Keratinocyte (primary cell): ENCODE measurements around the gene NTSR1. TPM values are rescaled to one million over a fixed set of nuclear protein-coding genes. Genes with fewer than 3 reads are reported as not detected.

Experiments
- DNase-seq: peaks from one replicate; pipeline ENCODE4 v3.0.0-alpha.2; 2011; ENCODE audit warnings: low read depth, missing footprints, low spot score
- FAIRE-seq: peaks from 2 replicates; lab custom pipeline; 2011; peaks lifted over from hg19 to GRCh38; lab: Jason Lieb, UNC
- H2AFZ ChIP-seq: 2 replicates; pipeline ENCODE4 v1.6.0; 2012; ENCODE audit warnings: low read length, control low read depth, inconsistent platforms; ENCODE audit not compliant: control insufficient read depth
- H3K27ac ChIP-seq: 2 replicates; pipeline ENCODE4 v1.5.1; 2011; ENCODE audit warnings: low read length; ENCODE audit not compliant: control insufficient read depth, insufficient read depth
- H3K27me3 ChIP-seq: 3 replicates; pipeline ENCODE4 v1.6.0; 2011; ENCODE audit warnings: low read length; ENCODE audit not compliant: control insufficient read depth, insufficient read depth; ENCODE audit errors: extremely low read depth
- H3K36me3 ChIP-seq, 2 experiments: 2 replicates in 1 of 2; 3 replicates in 1 of 2; pipeline ENCODE4 v1.5.1; 2011; ENCODE audit warnings: low read length in 2 of 2, mild to moderate bottlenecking in 1 of 2; ENCODE audit not compliant: control insufficient read depth in 2 of 2, insufficient read depth in 2 of 2; ENCODE audit errors: extremely low read depth in 1 of 2
- H3K4me1 ChIP-seq: 3 replicates; pipeline ENCODE4 v1.5.1; 2011; ENCODE audit warnings: low read length; ENCODE audit not compliant: control insufficient read depth, insufficient read depth; ENCODE audit errors: extremely low read depth
- H3K4me2 ChIP-seq: 3 replicates; pipeline ENCODE4 v1.6.0; 2011; ENCODE audit warnings: low read depth, low read length; ENCODE audit not compliant: control insufficient read depth, insufficient read depth; ENCODE audit errors: extremely low read depth
- H3K4me3 ChIP-seq, 3 experiments: fragments of 200-600 bp in 1 of 3; sonication (generic) in 1 of 3; 2 replicates in 2 of 3; 3 replicates in 1 of 3; pipeline ENCODE4 v1.5.1; 2011 to 2016; ENCODE audit warnings: low read length in 3 of 3, mild to moderate bottlenecking in 3 of 3, control low read depth in 2 of 3, inconsistent platforms in 1 of 3, low read depth in 1 of 3, mixed read lengths in 1 of 3, mixed run types in 1 of 3, moderate library complexity in 1 of 3; ENCODE audit not compliant: control insufficient read depth in 2 of 3, insufficient read depth in 2 of 3; ENCODE audit errors: extremely low read depth in 1 of 3
- H3K79me2 ChIP-seq: 2 replicates; pipeline ENCODE4 v1.6.0; 2012; ENCODE audit warnings: low read length; ENCODE audit not compliant: control insufficient read depth, insufficient read depth
- H3K9ac ChIP-seq: 3 replicates; pipeline ENCODE4 v1.6.0; 2011; ENCODE audit warnings: low read length; ENCODE audit not compliant: control insufficient read depth, insufficient read depth; ENCODE audit errors: extremely low read depth
- H3K9me1 ChIP-seq: 3 replicates; pipeline ENCODE4 v1.6.0; 2011; ENCODE audit warnings: low read length; ENCODE audit not compliant: control insufficient read depth, insufficient read depth; ENCODE audit errors: extremely low read depth
- H3K9me3 ChIP-seq: 2 replicates; pipeline ENCODE4 v1.5.1; 2012; ENCODE audit warnings: low read depth, low read length; ENCODE audit not compliant: control insufficient read depth
- H4K20me1 ChIP-seq: 3 replicates; pipeline ENCODE4 v1.6.0; 2011; ENCODE audit warnings: low read length; ENCODE audit not compliant: control insufficient read depth, insufficient read depth; ENCODE audit errors: extremely low read depth
- EZH2 ChIP-seq: IDR thresholded peaks from one replicate; pipeline ENCODE4 v1.6.1; 2012; ENCODE audit warnings: inconsistent platforms, mild to moderate bottlenecking, low read length, moderate library complexity
- dilution Hi-C: fragments of 300-500 bp; cut with MboI; formaldehyde crosslinking; loops from one replicate; pipeline ENCODE4 v1.7.0; 2020; ENCODE audit warnings: low sequenced_read_pairs; ENCODE audit not compliant: extremely low pct_ligation_motif_present
- polyA plus RNA-seq, 5 experiments: library from polyadenylated mRNA; depleted of rRNA in 3 of 5; stranded (reverse) in 3 of 5; stranded (forward) in 1 of 5; unstranded in 1 of 5; fragments of >200 nt; gene quantifications; 1 replicate in 1 of 5; 2 replicates in 3 of 5; 3 replicates in 1 of 5; pipeline versions ENCODE4 v1.2.1 to v1.2.3, GENCODE V29; 2011 to 2012; ENCODE audit warnings: missing spikeins in 2 of 5, low read depth in 1 of 5, low replicate concordance in 1 of 5
- TF ChIP-seq, protein P1 (sequence below), 3 experiments: IDR thresholded peaks in 1 of 3; conservative IDR thresholded peaks in 1 of 3; optimal IDR thresholded peaks in 1 of 3; 2 replicates in 2 of 3; 3 replicates in 1 of 3; pipeline versions ENCODE3 to v1.5.1; 2011; ENCODE audit warnings: low read length in 3 of 3, mild to moderate bottlenecking in 3 of 3, moderate library complexity in 2 of 3, control low read depth in 1 of 3, inconsistent platforms in 1 of 3; ENCODE audit not compliant: insufficient read depth in 2 of 3; ENCODE audit errors: extremely low read depth in 1 of 3

NTSR1 gene
- polyA plus RNA-seq, 1 donor (not counting 4 experiments of a cell fraction or from before 2014, with no cell fraction given), result 0.55 TPM

- H4K20me1 ChIP-seq, result no peaks in the 10 kb centered on the region
- peaks cover 37% of the 10 kb centered on the region for H3K27me3 ChIP-seq
- no peak overlapping the region for H2AFZ ChIP-seq
- no peak for FAIRE-seq
- H3K9me1 ChIP-seq, result no peaks in the 10 kb centered on the region
- no peak for TF ChIP-seq EZH2
- TF ChIP-seq, protein P1, sequence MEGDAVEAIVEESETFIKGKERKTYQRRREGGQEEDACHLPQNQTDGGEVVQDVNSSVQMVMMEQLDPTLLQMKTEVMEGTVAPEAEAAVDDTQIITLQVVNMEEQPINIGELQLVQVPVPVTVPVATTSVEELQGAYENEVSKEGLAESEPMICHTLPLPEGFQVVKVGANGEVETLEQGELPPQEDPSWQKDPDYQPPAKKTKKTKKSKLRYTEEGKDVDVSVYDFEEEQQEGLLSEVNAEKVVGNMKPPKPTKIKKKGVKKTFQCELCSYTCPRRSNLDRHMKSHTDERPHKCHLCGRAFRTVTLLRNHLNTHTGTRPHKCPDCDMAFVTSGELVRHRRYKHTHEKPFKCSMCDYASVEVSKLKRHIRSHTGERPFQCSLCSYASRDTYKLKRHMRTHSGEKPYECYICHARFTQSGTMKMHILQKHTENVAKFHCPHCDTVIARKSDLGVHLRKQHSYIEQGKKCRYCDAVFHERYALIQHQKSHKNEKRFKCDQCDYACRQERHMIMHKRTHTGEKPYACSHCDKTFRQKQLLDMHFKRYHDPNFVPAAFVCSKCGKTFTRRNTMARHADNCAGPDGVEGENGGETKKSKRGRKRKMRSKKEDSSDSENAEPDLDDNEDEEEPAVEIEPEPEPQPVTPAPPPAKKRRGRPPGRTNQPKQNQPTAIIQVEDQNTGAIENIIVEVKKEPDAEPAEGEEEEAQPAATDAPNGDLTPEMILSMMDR (optimal IDR thresholded peaks at IDR 0.05 in 1 of 3, IDR thresholded peaks at IDR 0.05 in 1 of 3, conservative IDR thresholded peaks at IDR 0.05 in 1 of 3; ENCODE audit: extremely low read depth in 1 of 3, insufficient read depth in 2 of 3, low read length in 3 of 3), result no peak
- no peaks in the 10 kb centered on the region for H3K9me3 ChIP-seq
- no peak overlapping the region for H3K4me3 ChIP-seq
- H3K9ac ChIP-seq, result no peak overlapping the region
- H3K4me1 ChIP-seq, result no peaks in the 10 kb centered on the region
- no peaks in the 10 kb centered on the region for H3K36me3 ChIP-seq
- H3K27ac ChIP-seq, result no peak overlapping the region
- no peak for DNase-seq
- dilution Hi-C loops, result no loop called here
- no peaks in the 10 kb centered on the region for H3K79me2 ChIP-seq
- no peak overlapping the region for H3K4me2 ChIP-seq
Observed at GRCh38 chr20:62727584-62728027, 19.0 kb downstream of the NTSR1 start.

- dilution Hi-C loops, result no loop called here
- no peaks in the 10 kb centered on the region for H4K20me1 ChIP-seq
- no peaks in the 10 kb centered on the region for H3K4me1 ChIP-seq
- H3K4me2 ChIP-seq, result no peak overlapping the region
- no peak overlapping the region for H3K27ac ChIP-seq
- H2AFZ ChIP-seq, result no peak overlapping the region
- H3K27me3 ChIP-seq, result peaks cover 39% of the 10 kb centered on the region
- no peak for FAIRE-seq
- H3K4me3 ChIP-seq, result no peak overlapping the region
- no peaks in the 10 kb centered on the region for H3K79me2 ChIP-seq
- no peak for DNase-seq
- TF ChIP-seq, protein P1 (optimal IDR thresholded peaks at IDR 0.05 in 1 of 3, IDR thresholded peaks at IDR 0.05 in 1 of 3, conservative IDR thresholded peaks at IDR 0.05 in 1 of 3; ENCODE audit: extremely low read depth in 1 of 3, insufficient read depth in 2 of 3, low read length in 3 of 3), result no peak
- TF ChIP-seq EZH2, result no peak
- no peak overlapping the region for H3K9ac ChIP-seq
- no peaks in the 10 kb centered on the region for H3K36me3 ChIP-seq
- H3K9me3 ChIP-seq, result no peaks in the 10 kb centered on the region
- no peaks in the 10 kb centered on the region for H3K9me1 ChIP-seq
Observed at GRCh38 chr20:62728028-62728780, 19.6 kb downstream of the NTSR1 start.
